GF-D8 (cell line): ENCODE data around the gene TDRD5.
"Not testable (repeated sequence)": the region's sequence is repeated elsewhere in the genome, so short reads cannot be mapped to it uniquely, and the experiment has no call there.

Source experiments
- DNase-seq: peaks from one replicate; lab custom pipeline; 2025; lab: John Stamatoyannopoulos, UW

The TDRD5 gene

GRCh38 chr1:179601093-179601492, 9.5 kb downstream of the TDRD5 start:
- DNase-seq: no peak

DNA sequence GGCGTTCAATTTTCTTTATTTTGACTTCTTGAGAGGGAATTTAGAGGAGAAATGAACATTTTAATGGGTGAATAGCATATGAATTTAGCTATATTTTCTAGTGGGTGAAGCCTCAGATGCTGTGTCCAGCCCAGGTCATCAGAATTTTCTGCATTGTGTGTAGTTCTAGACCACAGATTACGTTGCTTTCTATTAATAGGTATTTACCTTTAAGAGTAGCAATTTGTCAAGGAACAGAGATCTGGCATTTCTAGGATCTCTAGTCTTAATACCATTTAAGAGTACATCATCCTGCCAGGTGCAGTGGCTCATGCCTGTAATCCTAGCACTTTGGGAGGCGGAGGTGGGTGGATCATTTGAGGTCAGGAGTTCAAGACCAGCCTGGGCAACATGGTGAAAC, 20.7 kb downstream of the TDRD5 start:
- no peak for DNase-seq

DNA sequence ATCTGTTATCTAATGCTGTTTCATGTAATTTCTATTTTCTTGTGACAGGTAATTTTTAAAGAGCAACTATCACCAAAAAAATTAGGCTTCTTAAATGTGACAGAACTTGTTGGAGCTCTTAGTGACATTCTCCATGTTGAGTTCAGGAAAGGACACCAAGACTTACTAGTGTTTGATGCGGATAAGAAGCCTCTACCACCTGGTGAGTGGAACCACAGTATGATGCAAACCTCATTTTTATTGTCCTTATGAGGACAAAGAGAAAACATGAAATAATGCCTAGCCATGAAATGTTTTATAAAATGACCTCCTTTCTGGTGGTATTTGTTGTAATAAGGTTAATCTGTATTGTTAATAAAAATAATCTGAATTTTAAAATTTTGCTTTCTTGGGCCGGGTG, 39.1 kb downstream of the TDRD5 start:
- DNase-seq: no peak

GRCh38 chr1:179632868-179633267, 41.2 kb downstream of the TDRD5 start:
- no peak for DNase-seq

- no peak for DNase-seq
These were observed 45.7 kb downstream of the TDRD5 start for GRCh38 chr1:179637211-179637860.

DNA sequence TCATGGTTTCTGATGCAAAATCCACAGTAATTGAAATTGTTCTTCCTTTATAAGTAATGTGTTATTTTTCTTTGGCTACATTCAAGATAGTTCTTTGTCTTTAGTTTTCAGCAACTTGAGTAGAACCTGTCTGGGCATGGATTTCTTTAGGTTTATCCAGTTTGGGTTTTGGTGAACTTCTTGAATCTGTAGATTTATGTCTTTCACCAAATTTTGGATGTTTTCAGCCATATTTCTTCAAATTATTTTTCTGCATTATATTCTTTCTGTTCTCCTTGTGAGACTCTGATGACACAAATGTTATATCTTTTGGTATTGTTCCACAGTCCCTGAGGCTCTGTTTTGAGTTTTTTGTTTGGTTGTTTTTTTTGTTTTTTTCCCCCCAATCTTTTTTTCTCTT, 69.4 kb downstream of the TDRD5 start:
- no peak for DNase-seq

DNA sequence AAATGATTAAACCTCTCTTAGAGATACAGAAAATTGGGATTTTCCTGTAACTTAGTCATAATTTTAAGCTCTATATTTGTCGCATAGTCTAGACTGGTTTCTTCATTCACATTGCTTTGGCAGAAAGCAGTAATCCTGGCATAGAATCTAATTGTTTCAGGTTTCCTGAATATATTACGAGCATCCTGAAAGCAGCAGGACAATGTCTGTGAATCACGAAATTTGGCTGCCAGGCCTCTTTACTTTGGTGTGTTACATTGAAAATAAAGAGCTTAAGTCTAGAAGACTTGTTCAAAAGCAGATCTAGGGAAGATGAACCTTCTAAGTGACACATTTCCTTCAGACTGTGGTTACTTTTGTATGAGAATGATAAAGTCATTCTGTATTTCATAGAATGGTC, 72.2 kb downstream of the TDRD5 start:
- DNase-seq: no peak

GRCh38 chr1:179677882-179678281, 86.2 kb downstream of the TDRD5 start:
- no peak for DNase-seq

DNA sequence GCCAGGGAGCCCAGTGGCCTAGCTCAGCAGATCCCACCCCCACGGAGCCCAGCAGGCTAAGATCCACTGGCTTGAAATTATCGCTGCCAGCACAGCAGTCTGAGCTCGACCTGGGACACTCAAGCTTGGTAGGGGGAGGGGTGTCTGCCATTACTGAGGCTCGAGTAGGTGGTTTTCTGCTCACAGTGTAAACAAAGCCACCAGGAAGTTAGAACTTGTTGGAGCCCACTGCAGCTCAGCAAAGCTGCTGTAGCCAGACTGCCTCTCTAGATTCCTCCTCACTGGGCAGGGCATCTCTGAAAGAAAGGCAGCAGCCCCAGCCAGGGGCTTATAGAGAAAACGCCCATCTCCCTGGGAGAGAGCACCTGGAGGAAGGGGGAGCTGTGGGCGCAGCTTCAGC, 102.9 kb downstream of the TDRD5 start:
- not testable (repeated sequence) for DNase-seq

GRCh38 chr1:179702946-179703539, 111.4 kb downstream of the TDRD5 start:
- DNase-seq: no peak

DNA sequence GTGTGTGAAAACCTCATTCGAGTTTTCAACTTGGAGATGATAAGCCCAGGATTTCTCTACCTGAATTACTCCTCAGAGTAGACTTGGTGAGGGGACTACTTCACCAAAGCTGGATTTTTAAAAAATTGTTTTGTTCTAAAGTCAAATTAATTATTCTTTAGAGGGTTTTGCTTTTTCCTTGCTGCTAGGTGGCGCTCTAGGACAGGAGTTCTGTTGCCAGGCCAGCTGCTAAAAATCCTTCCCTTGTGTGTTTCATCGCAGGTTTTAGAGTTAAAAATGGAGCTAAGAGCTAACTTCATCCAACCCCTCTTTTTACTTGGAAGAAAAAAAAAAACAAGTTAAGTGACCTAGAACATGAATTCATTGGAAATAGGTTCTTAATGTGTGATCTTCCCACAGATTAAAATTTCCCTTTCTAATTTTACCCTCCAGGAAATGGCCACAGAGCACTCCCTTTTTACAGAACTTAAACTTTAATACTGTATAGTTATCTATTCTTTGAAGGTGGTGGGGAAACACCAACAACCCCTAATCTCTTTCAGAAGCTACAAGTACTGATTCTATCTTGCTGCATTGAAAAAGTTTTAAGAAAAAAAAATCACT, 114.8 kb downstream of the TDRD5 start:
- DNase-seq: no peak

GRCh38 chr1:179707406-179707805, 115.8 kb downstream of the TDRD5 start:
- DNase-seq: no peak

GRCh38 chr1:179708434-179709195, 117.0 kb downstream of the TDRD5 start:
- DNase-seq: no peak

DNA sequence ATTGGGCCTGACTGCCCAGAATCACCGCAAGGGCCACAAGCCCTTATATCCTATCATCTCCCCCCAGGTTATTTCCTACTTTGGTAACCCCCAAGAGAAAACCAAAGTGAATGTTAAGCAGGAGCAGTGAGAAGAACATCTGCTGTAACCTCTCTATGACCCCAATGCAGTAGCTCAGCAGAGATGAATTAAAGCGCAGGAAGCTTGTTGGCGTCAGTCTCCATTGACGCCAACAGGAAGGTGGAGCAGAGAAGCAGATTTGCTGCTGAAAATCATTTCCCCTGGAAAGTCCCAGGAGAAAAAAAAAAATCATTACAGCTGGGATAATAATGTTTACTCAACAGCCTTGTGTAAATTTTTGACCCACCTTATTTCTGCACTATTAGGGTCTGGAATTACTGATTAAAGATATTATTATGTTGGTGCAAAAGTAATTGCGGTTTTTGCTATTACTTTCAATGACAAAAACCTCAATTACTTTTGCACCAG, 118.3 kb downstream of the TDRD5 start:
- no peak for DNase-seq

DNA sequence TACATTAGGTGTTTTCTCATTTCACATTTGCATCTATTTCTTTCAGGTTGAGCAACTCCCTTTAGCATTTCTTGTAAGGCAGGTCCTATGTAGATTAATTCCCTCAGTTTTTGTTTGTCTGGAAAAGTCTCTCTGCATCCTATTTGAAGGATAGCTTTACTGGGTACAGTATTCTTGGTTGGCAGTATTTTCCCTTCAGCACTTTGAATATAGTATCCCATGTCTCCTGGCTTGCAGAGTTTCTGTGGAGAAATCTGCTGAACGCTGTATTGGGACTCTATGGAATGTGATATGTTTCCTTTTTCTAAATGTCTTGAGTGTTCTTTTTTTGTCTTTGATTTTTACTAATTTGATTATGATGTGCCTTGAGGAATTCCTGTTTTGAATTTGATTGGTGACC, 122.5 kb downstream of the TDRD5 start:
- no peak for DNase-seq

DNA sequence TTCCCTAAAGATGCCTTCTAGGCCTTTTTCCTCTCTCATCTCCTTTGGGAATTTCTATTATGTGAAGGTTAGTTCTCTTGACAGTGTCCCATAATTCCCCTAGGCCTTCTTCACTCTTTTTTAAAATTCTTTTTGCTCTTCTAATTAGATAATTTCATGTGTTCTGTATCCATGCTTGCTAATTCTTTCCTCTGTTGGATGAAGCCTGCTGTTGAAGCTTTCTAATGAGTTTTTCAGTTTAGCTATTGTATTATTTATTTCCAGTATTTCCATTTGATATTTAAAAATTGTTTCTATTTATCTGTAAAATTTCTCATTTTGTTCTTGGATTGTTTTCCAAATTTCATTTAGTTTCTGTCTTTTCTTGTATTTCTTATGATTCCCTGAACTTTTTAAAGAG, 123.0 kb downstream of the TDRD5 start:
- no peak for DNase-seq

DNA sequence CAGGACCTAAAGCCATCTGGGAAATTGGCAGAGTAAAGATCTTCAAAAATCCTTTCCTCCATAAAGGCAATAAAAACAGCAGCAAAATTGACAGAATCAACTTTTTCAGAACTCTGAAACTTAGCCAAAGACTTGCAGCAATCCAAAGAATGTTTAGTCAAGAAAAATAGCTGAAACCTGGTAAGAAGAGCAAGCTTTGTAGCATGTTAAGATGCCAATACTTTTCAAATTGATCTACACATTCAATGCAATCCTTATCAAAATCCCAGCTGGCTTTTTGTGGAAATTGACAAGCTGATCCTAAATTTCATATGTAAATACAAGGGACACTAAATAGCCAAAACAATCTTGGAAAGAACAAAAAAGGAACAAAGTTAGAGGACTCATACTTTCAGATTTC, 127.6 kb downstream of the TDRD5 start:
- no peak for DNase-seq

DNA sequence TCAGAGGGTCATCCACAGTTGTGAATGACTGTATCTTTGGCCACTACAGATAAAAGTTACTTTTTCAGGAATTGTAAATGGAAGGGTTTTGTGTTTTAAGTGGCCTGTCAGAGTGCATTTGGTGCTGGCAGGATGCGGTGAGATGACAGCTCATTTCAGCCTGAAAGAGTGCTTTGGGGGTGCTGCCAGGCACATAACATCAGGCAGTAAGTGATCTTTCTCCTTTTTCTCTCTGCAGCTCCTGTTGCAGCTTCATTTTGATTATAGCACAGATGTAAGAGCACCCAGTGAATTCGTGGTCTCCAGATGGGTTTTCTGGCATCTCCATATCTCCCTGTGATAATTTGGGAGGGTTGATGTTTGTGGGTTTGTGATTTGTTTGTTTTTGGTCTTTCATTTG, 136.6 kb downstream of the TDRD5 start:
- no peak for DNase-seq

DNA sequence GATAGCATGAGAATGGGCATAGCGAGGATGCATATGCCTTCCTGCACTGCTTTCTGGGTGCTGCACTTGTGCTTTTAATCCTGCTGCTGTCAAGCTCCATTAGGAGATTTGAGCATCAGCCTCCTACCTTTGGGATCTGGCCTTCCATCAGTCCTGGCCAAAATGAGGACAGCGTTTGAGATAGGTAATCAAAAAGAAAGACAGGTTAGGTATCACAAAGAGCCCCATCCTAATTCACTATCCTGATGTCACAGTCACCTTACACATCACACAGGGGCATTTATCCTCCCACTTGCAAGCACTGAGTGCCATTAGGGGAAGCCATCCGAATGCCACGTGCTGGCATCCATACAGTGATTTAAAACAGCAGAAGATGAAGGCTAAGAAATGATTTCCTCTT, 138.2 kb downstream of the TDRD5 start:
- DNase-seq: no peak

DNA sequence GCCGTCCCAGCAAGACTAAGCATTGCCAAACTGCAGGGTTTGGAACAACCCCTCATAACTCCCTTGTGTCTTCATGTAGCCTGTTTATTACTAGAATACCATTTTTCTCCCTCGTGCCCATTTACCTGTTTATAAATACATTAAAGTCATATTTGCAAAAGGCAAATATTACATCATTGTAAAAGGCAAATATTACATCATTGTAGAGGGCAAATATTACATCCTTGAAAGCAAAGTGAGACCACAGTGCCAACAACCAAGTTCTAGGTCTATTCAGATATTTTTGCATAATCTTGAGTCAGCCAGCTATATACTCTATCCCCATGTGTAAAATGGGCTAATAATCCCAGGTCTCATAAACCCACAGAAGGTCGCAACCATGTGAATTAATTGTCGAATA, 140.0 kb downstream of the TDRD5 start:
- DNase-seq: no peak
